A549 (cell line): Measurements from ENCODE around the gene HEMGN. TPM values are rescaled to one million over a fixed set of nuclear protein-coding genes. Genes with fewer than 3 reads are reported as not detected.

Experiments used
- ATAC-seq, 2 experiments: fragments of 200-7000 bp in 1 of 2; fragments of >200 bp in 1 of 2; cut with Nextera tagmentation in 1 of 2; cut with Tn5 transposase in 1 of 2; 3 replicates each; pipeline versions ENCODE4 v1.8.0 to v1.9.1; 2018 to 2020; ENCODE audit warnings: mild to moderate bottlenecking in 1 of 2, moderate library complexity in 1 of 2
- CTCF ChIA-PET: fragments of 300-600 bp; sonication (Branson Sonifier 250); formaldehyde crosslinking; extraction: SDS; loops from one replicate; lab custom pipeline; 2021; ENCODE audit warnings: antibody characterized with exemption, inconsistent platforms; lab: Yijun Ruan, JAX
- POLR2A ChIA-PET: fragments of 350-600 bp; formaldehyde crosslinking; extraction: SDS; loops from one replicate; lab custom pipeline; 2021; ENCODE audit warnings: antibody characterized with exemption, inconsistent platforms; lab: Yijun Ruan, JAX
- DNase-seq, 2 experiments: peaks; one replicate each; pipeline versions ENCODE4 v3.0.0 to v3.0.0-alpha.2; 2011 to 2016; ENCODE audit warnings: low read depth in 1 of 2, low spot score in 1 of 2
- FAIRE-seq: peaks from 2 replicates; lab custom pipeline; 2011; peaks lifted over from hg19 to GRCh38; lab: Jason Lieb, UNC
- H3K27ac ChIP-seq, 2 experiments: fragments of >200 bp; sonication (Bioruptor Twin); formaldehyde crosslinking; 3 replicates each; pipeline ENCODE4 v1.5.1; 2016 to 2017
- H3K4me1 ChIP-seq: fragments of >200 bp; sonication (Bioruptor Twin); formaldehyde crosslinking; 3 replicates; pipeline ENCODE4 v1.6.1; 2016
- H3K4me2 ChIP-seq: fragments of >200 bp; sonication (Bioruptor Twin); formaldehyde crosslinking; 3 replicates; pipeline ENCODE4 v1.6.1; 2016
- H3K4me3 ChIP-seq: fragments of >200 bp; sonication (Bioruptor Twin); formaldehyde crosslinking; 3 replicates; pipeline ENCODE4 v1.5.1; 2016
- H3K9me3 ChIP-seq: fragments of >200 bp; sonication (Bioruptor Twin); formaldehyde crosslinking; 3 replicates; pipeline ENCODE4 v1.6.1; 2016
- CTCF ChIP-seq: fragments of >200 bp; sonication (Bioruptor Twin); formaldehyde crosslinking; IDR thresholded peaks from 3 replicates; pipeline ENCODE4 v1.5.1; 2016
- EP300 ChIP-seq, 2 experiments: fragments of >200 bp; sonication (Bioruptor Twin); formaldehyde crosslinking; IDR thresholded peaks; 2 replicates in 1 of 2; 3 replicates in 1 of 2; pipeline ENCODE4 v1.6.1; 2016 to 2017
- HOXA7 ChIP-seq: fragments of 250-450 bp; sonication (Bioruptor Pico); IDR thresholded peaks from 2 replicates; pipeline ENCODE4 v1.5.0; 2020; ENCODE audit warnings: mild to moderate bottlenecking, moderate library complexity
- HOXB13 ChIP-seq: fragments of 250-450 bp; sonication (Bioruptor Pico); IDR thresholded peaks from 2 replicates; pipeline ENCODE4 v1.5.0; 2020; ENCODE audit warnings: low read depth, mild to moderate bottlenecking, moderate library complexity
- KDM1A ChIP-seq: fragments of 200-600 bp; sonication (generic); IDR thresholded peaks from 2 replicates; pipeline ENCODE4 v1.6.1; 2016; ENCODE audit warnings: low read depth, mild to moderate bottlenecking
- MAFK ChIP-seq: fragments of 450-650 bp; IDR thresholded peaks from 2 replicates; pipeline ENCODE4 v1.6.1; 2014; ENCODE audit not compliant: partially characterized antibody
- MAZ ChIP-seq: fragments of 150-350 bp; IDR thresholded peaks from 2 replicates; pipeline ENCODE4 v1.6.1; 2014; ENCODE audit warnings: antibody characterized with exemption, low read depth, low read length, borderline replicate concordance
- NPAS2 ChIP-seq: fragments of 250-450 bp; sonication (Bioruptor Pico); IDR thresholded peaks from 2 replicates; pipeline ENCODE4 v1.8.0; 2022; ENCODE audit warnings: mild to moderate bottlenecking, moderate library complexity, borderline replicate concordance
- PBX3 ChIP-seq: IDR thresholded peaks from 2 replicates; pipeline ENCODE4 v1.6.1; 2012
- POLR2A ChIP-seq: IDR thresholded peaks from 2 replicates; pipeline ENCODE4 v1.6.1; 2012; ENCODE audit warnings: mild to moderate bottlenecking, low read length
- RCOR1 ChIP-seq: fragments of 150-350 bp; IDR thresholded peaks from 2 replicates; pipeline ENCODE4 v1.6.1; 2014; ENCODE audit warnings: antibody characterized with exemption, low read length, low read depth
- RNF2 ChIP-seq: fragments of 200-600 bp; sonication (generic); IDR thresholded peaks from 2 replicates; pipeline ENCODE4 v1.6.1; 2016; ENCODE audit warnings: low read depth, mild to moderate bottlenecking, antibody characterized with exemption, moderate library complexity, borderline replicate concordance
- SMC3 ChIP-seq: fragments of >200 bp; sonication (Bioruptor Twin); formaldehyde crosslinking; IDR thresholded peaks from 3 replicates; pipeline ENCODE4 v1.6.1; 2018; ENCODE audit warnings: inconsistent platforms
- SREBF2 ChIP-seq: fragments of 450-650 bp; IDR thresholded peaks from 2 replicates; pipeline ENCODE4 v1.6.1; 2014; ENCODE audit warnings: mild to moderate bottlenecking, moderate library complexity
- TFCP2L1 ChIP-seq: fragments of 250-450 bp; sonication (Bioruptor Pico); IDR thresholded peaks from 2 replicates; pipeline ENCODE4 v1.5.0; 2021; ENCODE audit warnings: mild to moderate bottlenecking
- USF2 ChIP-seq: fragments of 450-650 bp; IDR thresholded peaks from 2 replicates; pipeline ENCODE4 v1.6.1; 2014; ENCODE audit warnings: antibody characterized with exemption
- ZC3H11A ChIP-seq: fragments of 450-650 bp; IDR thresholded peaks from 2 replicates; pipeline ENCODE4 v1.6.1; 2014; ENCODE audit warnings: antibody characterized with exemption, mild to moderate bottlenecking
- ZNF302 ChIP-seq: fragments of 250-450 bp; sonication (Bioruptor Pico); IDR thresholded peaks from 2 replicates; pipeline ENCODE4 v1.9.0; 2021; ENCODE audit warnings: inconsistent platforms, mild to moderate bottlenecking, moderate library complexity
- WGBS: methylation state at CpG from one replicate; pipeline ENCODE4 v1.1.6; 2017; ENCODE audit errors: missing lambda C conversion rate; 5-methylcytosine and 5-hydroxymethylcytosine counted together
- polyA plus RNA-seq, 4 experiments: library from polyadenylated mRNA; depleted of rRNA in 3 of 4; stranded (reverse); fragments of >200 nt; fragmentation: RNase III in 1 of 4; extraction: RNeasy Plus Mini Kit Qiagen cat#74134 plus additional on column Dnase treatment in 1 of 4; gene quantifications; 2 replicates in 3 of 4; 3 replicates in 1 of 4; pipeline ENCODE4 v1.2.3, GENCODE V29; 2011 to 2017
- TF ChIP-seq, protein P1 (sequence below): fragments of 250-450 bp; sonication (Bioruptor Pico); IDR thresholded peaks from 2 replicates; pipeline ENCODE4 v1.5.0; 2020; ENCODE audit warnings: low read depth, mild to moderate bottlenecking, moderate library complexity
- TF ChIP-seq, protein P2 (sequence below): fragments of 250-450 bp; sonication (Bioruptor Pico); IDR thresholded peaks from 2 replicates; pipeline ENCODE4 v1.5.0; 2021; ENCODE audit warnings: mild to moderate bottlenecking, moderate library complexity, borderline replicate concordance

The HEMGN gene
- polyA plus RNA-seq, 2 of the 4 experiments (the other 2 are of a cell fraction), result not detected

- no peak for ATAC-seq
- Histone ChIP-seq H3K4me3 (no peak overlapping the region), H3K4me1 (no peaks in the 10 kb centered on the region), H3K9me3 (no peaks in the 10 kb centered on the region), H3K27ac (no peak overlapping the region), H3K4me2 (no peak overlapping the region)
- no peak for DNase-seq
- FAIRE-seq, result no peak
- 68% methylated on average over 1 of the region's 1 CpG for WGBS
- TF ChIP-seq KDM1A (no peak), RCOR1 (no peak), CTCF (no peak)
- ChIA-PET CTCF (interaction anchor here (0.7 to 4.3 kb wide), 4 partner anchors 10 to 123 kb away, joined by 3 to 34 read pairs (median 11); partner anchors contain the start of gene TRMO), POLR2A (interaction anchor here (1.5 kb wide), 1 partner anchor 10 kb away, joined by 5 read pairs; the partner anchor contains the start of gene TRMO)
Observed at GRCh38 chr9:97911970-97912369, 26.0 kb downstream of the HEMGN start.

- H3K9me3 ChIP-seq, result no peaks in the 10 kb centered on the region
- no peak for DNase-seq
- 85% methylated on average over 2 of the region's 2 CpGs for WGBS
- TF ChIP-seq ZNF302, result no peak
- TF ChIP-seq, protein P1, sequence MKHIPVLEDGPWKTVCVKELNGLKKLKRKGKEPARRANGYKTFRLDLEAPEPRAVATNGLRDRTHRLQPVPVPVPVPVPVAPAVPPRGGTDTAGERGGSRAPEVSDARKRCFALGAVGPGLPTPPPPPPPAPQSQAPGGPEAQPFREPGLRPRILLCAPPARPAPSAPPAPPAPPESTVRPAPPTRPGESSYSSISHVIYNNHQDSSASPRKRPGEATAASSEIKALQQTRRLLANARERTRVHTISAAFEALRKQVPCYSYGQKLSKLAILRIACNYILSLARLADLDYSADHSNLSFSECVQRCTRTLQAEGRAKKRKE (CRISPR knock-in tag), result no peak
- no peak for TF ChIP-seq HOXB13 (CRISPR knock-in tag)
- TF ChIP-seq TFCP2L1 (CRISPR knock-in tag), result no peak
- no peak for TF ChIP-seq ZC3H11A
- no peak for TF ChIP-seq HOXA7 (CRISPR knock-in tag)
- TF ChIP-seq POLR2A, result no peak
- TF ChIP-seq RNF2, result no peak
- TF ChIP-seq SREBF2, result no peak
- no peak for TF ChIP-seq NPAS2 (CRISPR knock-in tag)
- no peak for TF ChIP-seq EP300 (IDR thresholded peaks at IDR 0.05)
- no peak for TF ChIP-seq USF2
- no peak for TF ChIP-seq MAFK
- TF ChIP-seq PBX3, result no peak
- TF ChIP-seq SMC3, result no peak
- no peak for TF ChIP-seq MAZ
- TF ChIP-seq, protein P2, sequence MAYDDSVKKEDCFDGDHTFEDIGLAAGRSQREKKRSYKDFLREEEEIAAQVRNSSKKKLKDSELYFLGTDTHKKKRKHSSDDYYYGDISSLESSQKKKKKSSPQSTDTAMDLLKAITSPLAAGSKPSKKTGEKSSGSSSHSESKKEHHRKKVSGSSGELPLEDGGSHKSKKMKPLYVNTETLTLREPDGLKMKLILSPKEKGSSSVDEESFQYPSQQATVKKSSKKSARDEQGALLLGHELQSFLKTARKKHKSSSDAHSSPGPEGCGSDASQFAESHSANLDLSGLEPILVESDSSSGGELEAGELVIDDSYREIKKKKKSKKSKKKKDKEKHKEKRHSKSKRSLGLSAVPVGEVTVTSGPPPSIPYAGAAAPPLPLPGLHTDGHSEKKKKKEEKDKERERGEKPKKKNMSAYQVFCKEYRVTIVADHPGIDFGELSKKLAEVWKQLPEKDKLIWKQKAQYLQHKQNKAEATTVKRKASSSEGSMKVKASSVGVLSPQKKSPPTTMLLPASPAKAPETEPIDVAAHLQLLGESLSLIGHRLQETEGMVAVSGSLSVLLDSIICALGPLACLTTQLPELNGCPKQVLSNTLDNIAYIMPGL (CRISPR knock-in tag), result no peak
- no peak for TF ChIP-seq RCOR1
- POLR2A ChIA-PET, result interaction anchor here (1.5 kb wide), 1 partner anchor 11 kb away, joined by 5 read pairs; the partner anchor contains the start of gene TRMO
- H3K4me2 ChIP-seq, result no peak overlapping the region
- CTCF ChIA-PET, result interaction anchor here (0.7 to 4.3 kb wide), 5 partner anchors 10 to 123 kb away, joined by 3 to 34 read pairs (median 19); partner anchors contain the start of gene TRMO
- no peaks in the 10 kb centered on the region for H3K4me1 ChIP-seq
- H3K27ac ChIP-seq, result no peak overlapping the region
- H3K4me3 ChIP-seq, result no peak overlapping the region
- no peak for ATAC-seq
- FAIRE-seq, result no peak
Observed at GRCh38 chr9:97911528-97911927, 26.4 kb downstream of the HEMGN start.
